Renal cortex interstitium (tissue), 11 donors: ENCODE results near the gene TMEM11. TPM values are rescaled to one million over a fixed set of nuclear protein-coding genes. Genes with fewer than 3 reads are reported as not detected.
A peak's percentile ranks its signal among the peaks of the same experiment; 100 is the strongest.

ENCODE experiments used
- DNase-seq, 11 donors: peaks; one replicate each; pipeline ENCODE4 v3.0.0-alpha.2; 2013; ENCODE audit warnings: low read depth in 9 of 11, low spot score in 4 of 11; ENCODE audit errors: extremely low read depth in 1 of 11
- polyA plus RNA-seq, 3 donors: library from polyadenylated mRNA; unstranded; fragments of 120-200 nt; gene quantifications; one replicate each; pipeline ENCODE4 v1.2.1, GENCODE V29; 2013; ENCODE audit not compliant: insufficient read length in 3 of 3

Gene TMEM11
- polyA plus RNA-seq, 3 donors, result 20.4 to 24.7 (median 24.4) TPM

- no peak for DNase-seq
Observed at GRCh38 chr17:21218831-21219380, 4.9 kb upstream of the TMEM11 start.

- no peak for DNase-seq
Observed at GRCh38 chr17:21218101-21218500, 4.1 kb upstream of the TMEM11 start.

GRCh38 chr17:21217346-21217745, 3.4 kb upstream of the TMEM11 start:
- DNase-seq, result no peak

- no peak for DNase-seq
Observed at GRCh38 chr17:21215935-21216334, 2.0 kb upstream of the TMEM11 start.

GRCh38 chr17:21214777-21215541, 998 bp upstream of the TMEM11 start:
- peak in 1 of 11 donors; percentile 20 for DNase-seq

GRCh38 chr17:21213638-21214014, 335 bp downstream of the TMEM11 start:
- DNase-seq, result no peak

- no peak for DNase-seq
Observed at GRCh38 chr17:21212826-21213637, 929 bp downstream of the TMEM11 start.

- no peak for DNase-seq
Observed at GRCh38 chr17:21211825-21212479, 2.0 kb downstream of the TMEM11 start.

- DNase-seq, result no peak
Observed at GRCh38 chr17:21210411-21211076, 3.4 kb downstream of the TMEM11 start.

GRCh38 chr17:21209511-21210175, 4.3 kb downstream of the TMEM11 start:
- peak in 1 of 11 donors; percentile 18 for DNase-seq

- DNase-seq, result no peak
Observed at GRCh38 chr17:21208352-21208751, 5.6 kb downstream of the TMEM11 start.

GRCh38 chr17:21204935-21205334, 9.0 kb downstream of the TMEM11 start:
- DNase-seq, result no peak

GRCh38 chr17:21202512-21202911, 11.4 kb downstream of the TMEM11 start:
- no peak for DNase-seq

- DNase-seq, result no peak
Observed at GRCh38 chr17:21201874-21202273, 12.1 kb downstream of the TMEM11 start.

- no peak for DNase-seq
Observed at GRCh38 chr17:21201298-21201595, 12.7 kb downstream of the TMEM11 start.

GRCh38 chr17:21200590-21201297, 13.2 kb downstream of the TMEM11 start:
- no peak for DNase-seq

GRCh38 chr17:21199856-21200255, 14.1 kb downstream of the TMEM11 start:
- DNase-seq, result no peak

GRCh38 chr17:21199311-21199710, 14.7 kb downstream of the TMEM11 start:
- DNase-seq, result no peak
